ENCODE results near the gene PIAS3.

DNA sequence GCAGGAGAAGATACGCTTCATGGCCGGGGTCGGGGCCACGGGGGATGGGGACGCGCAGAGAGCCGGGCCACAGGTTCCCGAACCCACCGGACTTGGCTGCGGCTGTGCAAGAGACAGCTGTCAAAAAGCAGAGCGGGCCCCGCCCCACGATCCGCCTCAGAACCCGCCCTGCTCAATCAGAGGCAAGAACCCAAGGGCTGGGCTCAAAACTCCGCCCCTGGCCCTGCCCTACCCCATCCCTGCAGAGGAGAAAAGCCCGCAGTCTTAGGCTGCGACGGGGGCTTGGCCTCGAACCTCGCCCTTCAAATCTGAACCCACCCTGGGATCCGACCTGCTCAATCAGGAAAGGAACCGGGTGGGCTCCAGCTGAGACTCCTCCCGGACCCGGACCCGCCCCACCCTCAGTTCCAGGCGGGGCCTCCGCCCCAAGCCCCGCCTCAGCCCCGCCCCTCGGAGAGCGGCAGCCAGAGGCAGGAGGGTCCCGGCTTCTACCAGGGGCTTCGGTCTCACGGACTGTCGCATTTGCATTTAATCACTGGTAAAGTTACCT is 26.9 kb upstream of the PIAS3 start, which contains the start of gene ANKRD35:
- TF ChIP-seq, protein P1, sequence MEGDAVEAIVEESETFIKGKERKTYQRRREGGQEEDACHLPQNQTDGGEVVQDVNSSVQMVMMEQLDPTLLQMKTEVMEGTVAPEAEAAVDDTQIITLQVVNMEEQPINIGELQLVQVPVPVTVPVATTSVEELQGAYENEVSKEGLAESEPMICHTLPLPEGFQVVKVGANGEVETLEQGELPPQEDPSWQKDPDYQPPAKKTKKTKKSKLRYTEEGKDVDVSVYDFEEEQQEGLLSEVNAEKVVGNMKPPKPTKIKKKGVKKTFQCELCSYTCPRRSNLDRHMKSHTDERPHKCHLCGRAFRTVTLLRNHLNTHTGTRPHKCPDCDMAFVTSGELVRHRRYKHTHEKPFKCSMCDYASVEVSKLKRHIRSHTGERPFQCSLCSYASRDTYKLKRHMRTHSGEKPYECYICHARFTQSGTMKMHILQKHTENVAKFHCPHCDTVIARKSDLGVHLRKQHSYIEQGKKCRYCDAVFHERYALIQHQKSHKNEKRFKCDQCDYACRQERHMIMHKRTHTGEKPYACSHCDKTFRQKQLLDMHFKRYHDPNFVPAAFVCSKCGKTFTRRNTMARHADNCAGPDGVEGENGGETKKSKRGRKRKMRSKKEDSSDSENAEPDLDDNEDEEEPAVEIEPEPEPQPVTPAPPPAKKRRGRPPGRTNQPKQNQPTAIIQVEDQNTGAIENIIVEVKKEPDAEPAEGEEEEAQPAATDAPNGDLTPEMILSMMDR (IDR thresholded peaks at IDR 0.05), result no peak
- no peak for TF ChIP-seq POLR2A (IDR thresholded peaks at IDR 0.05)

All from uterus (tissue), 2 donors.